ENCODE results near the gene RXRG. TPM values are rescaled to one million over a fixed set of nuclear protein-coding genes. Genes with fewer than 3 reads are reported as not detected.

RXRG gene
- polyA plus RNA-seq, 1 donor (not counting 4 experiments of a cell fraction or from before 2014, with no cell fraction given), result not detected

DNA sequence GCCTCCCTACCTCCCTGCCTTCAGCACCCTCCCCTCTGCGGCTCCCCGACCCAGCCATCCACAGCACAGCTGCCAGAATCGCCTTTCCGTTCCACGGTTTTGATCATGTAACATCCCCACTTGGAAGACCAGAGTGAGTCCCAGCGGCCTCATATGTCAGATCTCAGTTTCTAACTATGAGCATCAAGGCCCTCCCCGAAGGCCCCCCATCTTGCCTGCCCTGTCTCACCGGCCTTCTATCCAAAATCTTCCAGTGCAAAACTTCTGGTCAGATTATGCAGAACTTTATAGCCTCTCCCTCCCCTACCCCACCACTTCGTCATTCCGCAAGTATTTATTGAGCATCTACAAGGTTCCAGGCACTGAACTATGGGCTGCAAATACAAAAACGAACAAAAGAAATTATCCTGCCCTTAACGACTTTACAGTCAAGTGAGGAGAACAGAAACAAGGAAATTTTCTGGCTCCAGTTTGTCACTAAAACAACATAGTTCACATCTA is 68.1 kb downstream of the RXRG start:
- Histone ChIP-seq H3K27me3 (ENCODE audit: control insufficient read depth, extremely low read depth, insufficient read depth, low read length) (peaks cover 60% of the 10 kb centered on the region), H3K27ac (ENCODE audit: control insufficient read depth, insufficient read depth, low read length) (no peak overlapping the region), H2AFZ (ENCODE audit: control insufficient read depth, low read length) (no peak overlapping the region), H3K9me1 (ENCODE audit: control insufficient read depth, extremely low read depth, insufficient read depth, low read length) (no peaks in the 10 kb centered on the region), H3K9me3 (ENCODE audit: control insufficient read depth, low read depth, low read length) (no peaks in the 10 kb centered on the region), H3K4me1 (ENCODE audit: control insufficient read depth, extremely low read depth, insufficient read depth, low read length) (peaks cover 2% of the 10 kb centered on the region), H3K9ac (ENCODE audit: control insufficient read depth, extremely low read depth, insufficient read depth, low read length) (no peak overlapping the region), H4K20me1 (ENCODE audit: control insufficient read depth, extremely low read depth, insufficient read depth, low read length) (no peaks in the 10 kb centered on the region), H3K79me2 (ENCODE audit: control insufficient read depth, insufficient read depth, low read length) (no peaks in the 10 kb centered on the region), H3K4me3 (ENCODE audit: control insufficient read depth in 2 of 3, extremely low read depth in 1 of 3, insufficient read depth in 2 of 3, low read depth in 1 of 3, low read length in 3 of 3) (no peak overlapping the region), H3K36me3 (ENCODE audit: control insufficient read depth in 2 of 2, extremely low read depth in 1 of 2, insufficient read depth in 2 of 2, low read length in 2 of 2) (no peaks in the 10 kb centered on the region), H3K4me2 (ENCODE audit: control insufficient read depth, extremely low read depth, insufficient read depth, low read depth, low read length) (peak overlapping the region; percentile 55)
- no peak for FAIRE-seq
- DNase-seq (ENCODE audit: low read depth, low spot score), result no peak
- TF ChIP-seq EZH2 (IDR thresholded peaks at IDR 0.05; ENCODE audit: low read length), result no peak
- TF ChIP-seq CTCF (optimal IDR thresholded peaks at IDR 0.05 in 1 of 3, IDR thresholded peaks at IDR 0.05 in 1 of 3, conservative IDR thresholded peaks at IDR 0.05 in 1 of 3; ENCODE audit: extremely low read depth in 1 of 3, insufficient read depth in 2 of 3, low read length in 3 of 3), result no peak
- dilution Hi-C loops (cut with MboI; ENCODE audit: extremely low pct_ligation_motif_present, low sequenced_read_pairs), result no loop called here

- H3K4me3 ChIP-seq (ENCODE audit: control insufficient read depth in 2 of 3, extremely low read depth in 1 of 3, insufficient read depth in 2 of 3, low read depth in 1 of 3, low read length in 3 of 3), result peak overlapping the region in 2 of 3 experiments; percentile 1 to 29
- dilution Hi-C loops (cut with MboI; ENCODE audit: extremely low pct_ligation_motif_present, low sequenced_read_pairs), result no loop called here
- no peaks in the 10 kb centered on the region for H3K9me1 ChIP-seq (ENCODE audit: control insufficient read depth, extremely low read depth, insufficient read depth, low read length)
- H3K9ac ChIP-seq (ENCODE audit: control insufficient read depth, extremely low read depth, insufficient read depth, low read length), result no peak overlapping the region
- H3K4me1 ChIP-seq (ENCODE audit: control insufficient read depth, extremely low read depth, insufficient read depth, low read length), result peaks cover 2% of the 10 kb centered on the region
- DNase-seq (ENCODE audit: low read depth, low spot score) (no peak), FAIRE-seq (no peak)
- H4K20me1 ChIP-seq (ENCODE audit: control insufficient read depth, extremely low read depth, insufficient read depth, low read length), result no peaks in the 10 kb centered on the region
- TF ChIP-seq EZH2 (IDR thresholded peaks at IDR 0.05; ENCODE audit: low read length) (no peak), CTCF (optimal IDR thresholded peaks at IDR 0.05 in 1 of 3, IDR thresholded peaks at IDR 0.05 in 1 of 3, conservative IDR thresholded peaks at IDR 0.05 in 1 of 3; ENCODE audit: extremely low read depth in 1 of 3, insufficient read depth in 2 of 3, low read length in 3 of 3) (no peak)
- H3K9me3 ChIP-seq (ENCODE audit: control insufficient read depth, low read depth, low read length), result no peaks in the 10 kb centered on the region
- peak overlapping the region; percentile 55 for H3K4me2 ChIP-seq (ENCODE audit: control insufficient read depth, extremely low read depth, insufficient read depth, low read depth, low read length)
- no peak overlapping the region for H3K27ac ChIP-seq (ENCODE audit: control insufficient read depth, insufficient read depth, low read length)
- peaks cover 62% of the 10 kb centered on the region for H3K27me3 ChIP-seq (ENCODE audit: control insufficient read depth, extremely low read depth, insufficient read depth, low read length)
- no peaks in the 10 kb centered on the region for H3K36me3 ChIP-seq (ENCODE audit: control insufficient read depth in 2 of 2, extremely low read depth in 1 of 2, insufficient read depth in 2 of 2, low read length in 2 of 2)
- H2AFZ ChIP-seq (ENCODE audit: control insufficient read depth, low read length), result no peak overlapping the region
- no peaks in the 10 kb centered on the region for H3K79me2 ChIP-seq (ENCODE audit: control insufficient read depth, insufficient read depth, low read length)
Measured at GRCh38 chr1:165376041-165376810, 68.7 kb downstream of the RXRG start.
